Thymus (tissue), 14 donors: ENCODE results near the gene GPAT2. TPM values are rescaled to one million over a fixed set of nuclear protein-coding genes. Genes with fewer than 3 reads are reported as not detected.
"Not testable (repeated sequence)": the region's sequence is repeated elsewhere in the genome, so short reads cannot be mapped to it uniquely, and the experiment has no call there.

ENCODE experiments used
- DNase-seq, 9 donors: peaks; one replicate each; pipeline ENCODE4 v3.0.0-alpha.2; 2013; ENCODE audit warnings: low spot score in 9 of 9, low read depth in 6 of 9, missing footprints in 1 of 9
- H3K27ac ChIP-seq, 2 donors: one replicate each; pipeline ENCODE4 v1.5.1; 2013; ENCODE audit warnings: control low read depth in 1 of 2, low read depth in 1 of 2, low read length in 1 of 2, mild to moderate bottlenecking in 1 of 2, moderate library complexity in 1 of 2
- H3K27me3 ChIP-seq, 2 donors: one replicate each; pipeline ENCODE4 v1.5.1; 2013; ENCODE audit warnings: low read length in 1 of 2; ENCODE audit not compliant: control insufficient read depth in 2 of 2, insufficient read depth in 1 of 2
- H3K36me3 ChIP-seq, 2 donors: one replicate each; pipeline ENCODE4 v1.5.1; 2013; ENCODE audit warnings: low read length in 1 of 2, mild to moderate bottlenecking in 1 of 2, moderate library complexity in 1 of 2; ENCODE audit not compliant: control insufficient read depth in 2 of 2, insufficient read depth in 2 of 2
- H3K4me1 ChIP-seq, 2 donors: one replicate each; pipeline ENCODE4 v1.5.1; 2013; ENCODE audit warnings: low read length in 2 of 2; ENCODE audit not compliant: control insufficient read depth in 2 of 2, insufficient read depth in 2 of 2
- H3K4me3 ChIP-seq, 2 donors: one replicate each; pipeline ENCODE4 v1.5.1; 2013; ENCODE audit warnings: low read length in 2 of 2, control low read depth in 1 of 2, mild to moderate bottlenecking in 1 of 2
- H3K9me3 ChIP-seq, 2 donors: one replicate each; pipeline ENCODE4 v1.5.1; 2013; ENCODE audit warnings: low read length in 1 of 2, mild to moderate bottlenecking in 1 of 2; ENCODE audit not compliant: control insufficient read depth in 2 of 2, insufficient read depth in 1 of 2
- WGBS: extraction: QIAGEN DNeasy Blood & Tissue Kit; methylation state at CpG from one replicate; pipeline ENCODE4 v1.1.7; 2013; 5-methylcytosine and 5-hydroxymethylcytosine counted together
- long read RNA-seq, 10 donors: transcript quantifications; one replicate each; lab custom pipeline, GENCODE V29; 2026
- polyA plus RNA-seq: library from polyadenylated mRNA; stranded (reverse); fragments of 200-250 nt; gene quantifications from one replicate; pipeline ENCODE4 v1.2.3, GENCODE V29; 2013
- total RNA-seq: library from RNA; stranded (reverse); fragments of 120-200 nt; gene quantifications from one replicate; pipeline ENCODE4 v1.2.4, GENCODE V29; 2013
- donor health status: healthy.

The GPAT2 gene, protein sequence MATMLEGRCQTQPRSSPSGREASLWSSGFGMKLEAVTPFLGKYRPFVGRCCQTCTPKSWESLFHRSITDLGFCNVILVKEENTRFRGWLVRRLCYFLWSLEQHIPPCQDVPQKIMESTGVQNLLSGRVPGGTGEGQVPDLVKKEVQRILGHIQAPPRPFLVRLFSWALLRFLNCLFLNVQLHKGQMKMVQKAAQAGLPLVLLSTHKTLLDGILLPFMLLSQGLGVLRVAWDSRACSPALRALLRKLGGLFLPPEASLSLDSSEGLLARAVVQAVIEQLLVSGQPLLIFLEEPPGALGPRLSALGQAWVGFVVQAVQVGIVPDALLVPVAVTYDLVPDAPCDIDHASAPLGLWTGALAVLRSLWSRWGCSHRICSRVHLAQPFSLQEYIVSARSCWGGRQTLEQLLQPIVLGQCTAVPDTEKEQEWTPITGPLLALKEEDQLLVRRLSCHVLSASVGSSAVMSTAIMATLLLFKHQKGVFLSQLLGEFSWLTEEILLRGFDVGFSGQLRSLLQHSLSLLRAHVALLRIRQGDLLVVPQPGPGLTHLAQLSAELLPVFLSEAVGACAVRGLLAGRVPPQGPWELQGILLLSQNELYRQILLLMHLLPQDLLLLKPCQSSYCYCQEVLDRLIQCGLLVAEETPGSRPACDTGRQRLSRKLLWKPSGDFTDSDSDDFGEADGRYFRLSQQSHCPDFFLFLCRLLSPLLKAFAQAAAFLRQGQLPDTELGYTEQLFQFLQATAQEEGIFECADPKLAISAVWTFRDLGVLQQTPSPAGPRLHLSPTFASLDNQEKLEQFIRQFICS
- total RNA-seq = 0.38 TPM
- 3.4 TPM for polyA plus RNA-seq
- long read RNA-seq, donor 1 = 0 reads
- long read RNA-seq, donor 2 = 0 reads
- long read RNA-seq, donor 3 = 0 reads
- long read RNA-seq, donor 4 = 0 reads
- long read RNA-seq, donor 5 = 0 reads
- long read RNA-seq, donor 6 = 0 reads
- long read RNA-seq, donor 7 = 0 reads
- long read RNA-seq, donor 8 = 0 reads
- long read RNA-seq, donor 9 = 0 reads
- long read RNA-seq, donor 10 = 0 reads

DNA sequence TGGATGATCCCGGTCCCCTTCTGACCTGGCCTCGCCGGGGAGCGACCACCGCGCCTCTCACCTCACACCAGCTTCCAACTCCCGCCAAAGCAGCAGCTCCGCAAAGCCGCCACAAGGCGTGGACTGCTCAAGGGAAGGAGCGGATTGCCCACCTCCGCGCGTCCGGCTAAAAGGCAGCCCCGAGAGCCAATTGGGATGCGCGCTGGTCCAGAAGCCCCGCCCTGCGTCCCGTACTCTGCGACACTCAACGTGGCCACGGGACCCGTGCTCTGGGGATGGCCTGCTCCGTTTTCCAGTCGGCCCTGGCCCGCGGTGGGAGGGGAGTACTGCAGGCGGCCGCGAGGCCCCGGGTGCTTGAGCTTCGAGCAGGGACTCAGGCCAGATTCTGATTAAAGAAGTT, at the start of gene GPAT2:
GPAT2 (minus strand) TSS at position 125 of the 400 bp plus-strand sequence. CDS start 2,557 bp downstream, outside the sequence.
- not testable (repeated sequence) for H3K36me3 ChIP-seq, H3K27me3 ChIP-seq, H3K4me1 ChIP-seq, H3K27ac ChIP-seq, H3K4me3 ChIP-seq, H3K9me3 ChIP-seq, DNase-seq
- WGBS = no CpG with 5 or more reads among the region's 34 CpGs

DNA sequence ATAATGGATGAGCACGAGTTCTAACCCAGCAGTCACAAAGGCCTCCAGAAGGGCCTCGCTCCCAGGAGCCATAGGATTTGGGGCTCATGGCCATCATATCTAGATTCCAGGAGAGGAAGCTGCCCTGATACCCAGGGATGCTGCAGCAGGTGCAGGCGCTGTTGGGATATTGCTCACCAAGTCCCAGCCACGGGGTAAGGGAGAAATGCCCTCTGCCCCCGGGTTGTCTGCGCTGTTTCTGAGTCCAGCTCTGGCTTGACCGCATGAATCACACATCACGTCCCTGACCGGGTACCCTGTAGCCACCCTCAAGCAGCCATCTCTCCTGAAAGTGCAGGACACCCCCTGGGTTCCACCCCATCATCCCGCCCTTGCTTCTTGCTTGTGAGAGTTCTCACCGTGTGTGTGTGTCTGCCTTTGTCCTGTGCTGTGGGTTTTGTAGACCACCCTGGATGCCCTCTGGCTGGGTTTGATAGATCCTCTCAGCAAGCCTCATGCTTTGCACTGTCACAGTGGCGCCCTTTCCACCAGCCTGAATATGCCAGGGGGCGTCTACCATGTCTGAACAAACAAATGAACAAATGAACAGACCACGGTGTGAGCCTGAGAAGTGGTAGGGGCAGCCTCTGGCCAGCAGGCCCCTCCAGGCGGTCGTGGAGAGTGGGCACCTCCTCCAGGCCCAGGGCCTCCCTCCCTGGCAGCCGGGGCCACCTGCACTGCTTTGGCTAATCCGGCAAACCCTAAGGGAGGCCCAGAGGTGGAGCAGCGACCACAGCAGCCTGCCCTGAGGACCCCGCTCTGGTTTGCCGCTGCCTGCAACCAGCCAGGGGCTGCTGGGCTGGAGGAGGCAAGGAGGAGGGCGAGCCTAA, 49.5 kb upstream of the GPAT2 start:
- no peak for DNase-seq
- no peak overlapping the region for H3K27ac ChIP-seq
- WGBS = 95% methylated on average over 22 of the region's 22 CpGs
- no peak overlapping the region for H3K4me3 ChIP-seq
- H3K27me3 ChIP-seq = no peaks in the 10 kb centered on the region
- no peaks in the 10 kb centered on the region for H3K36me3 ChIP-seq
- no peaks in the 10 kb centered on the region for H3K4me1 ChIP-seq
- no peaks in the 10 kb centered on the region for H3K9me3 ChIP-seq

DNA sequence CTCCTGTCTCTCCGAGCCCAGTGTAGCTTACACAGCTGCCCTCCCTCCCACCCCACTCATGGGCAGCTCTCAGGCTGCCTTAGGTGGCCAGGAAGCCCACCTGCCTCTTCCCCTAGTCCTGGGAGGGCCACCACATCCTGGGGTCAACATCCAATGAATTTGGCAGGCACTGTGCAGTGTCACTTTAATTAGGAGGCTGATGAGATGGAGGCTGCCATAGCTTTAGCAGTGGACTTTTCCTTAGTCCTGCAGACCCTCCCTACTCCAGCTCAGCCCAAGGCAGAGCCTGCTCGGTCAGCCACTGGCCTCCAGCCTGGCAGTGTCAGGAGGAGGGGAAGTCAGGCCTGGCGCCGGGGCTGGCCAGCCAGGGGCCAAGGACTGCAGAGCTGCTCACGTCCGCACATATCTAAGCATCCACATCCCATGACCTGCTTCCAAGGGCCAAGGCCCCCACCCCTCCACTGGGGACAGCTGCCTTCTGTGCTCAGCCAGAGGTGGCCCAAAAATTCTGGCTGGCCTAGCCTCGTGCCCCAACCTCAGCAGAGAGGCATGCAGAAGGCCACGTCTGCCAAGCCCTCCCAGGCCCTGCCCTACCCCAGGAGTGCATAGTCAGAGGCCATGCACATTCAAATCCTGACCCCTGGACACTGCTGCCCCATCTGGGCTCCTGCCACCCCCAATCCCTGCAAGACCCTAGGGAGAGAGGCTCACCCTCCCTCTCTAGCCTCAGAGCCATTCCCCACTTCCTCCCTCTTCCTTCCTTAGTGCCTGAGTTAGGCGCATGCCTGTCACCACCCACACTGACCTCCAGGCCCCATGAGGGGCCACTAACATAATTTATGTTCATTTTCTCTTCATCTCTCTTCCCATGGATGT, 48.6 kb upstream of the GPAT2 start:
- no peak for DNase-seq
- Histone ChIP-seq H3K9me3 (no peaks in the 10 kb centered on the region), H3K27ac (no peak overlapping the region), H3K4me3 (no peak overlapping the region), H3K27me3 (no peaks in the 10 kb centered on the region), H3K4me1 (no peaks in the 10 kb centered on the region), H3K36me3 (no peaks in the 10 kb centered on the region)
- 92% methylated on average over 9 of the region's 9 CpGs for WGBS

DNA sequence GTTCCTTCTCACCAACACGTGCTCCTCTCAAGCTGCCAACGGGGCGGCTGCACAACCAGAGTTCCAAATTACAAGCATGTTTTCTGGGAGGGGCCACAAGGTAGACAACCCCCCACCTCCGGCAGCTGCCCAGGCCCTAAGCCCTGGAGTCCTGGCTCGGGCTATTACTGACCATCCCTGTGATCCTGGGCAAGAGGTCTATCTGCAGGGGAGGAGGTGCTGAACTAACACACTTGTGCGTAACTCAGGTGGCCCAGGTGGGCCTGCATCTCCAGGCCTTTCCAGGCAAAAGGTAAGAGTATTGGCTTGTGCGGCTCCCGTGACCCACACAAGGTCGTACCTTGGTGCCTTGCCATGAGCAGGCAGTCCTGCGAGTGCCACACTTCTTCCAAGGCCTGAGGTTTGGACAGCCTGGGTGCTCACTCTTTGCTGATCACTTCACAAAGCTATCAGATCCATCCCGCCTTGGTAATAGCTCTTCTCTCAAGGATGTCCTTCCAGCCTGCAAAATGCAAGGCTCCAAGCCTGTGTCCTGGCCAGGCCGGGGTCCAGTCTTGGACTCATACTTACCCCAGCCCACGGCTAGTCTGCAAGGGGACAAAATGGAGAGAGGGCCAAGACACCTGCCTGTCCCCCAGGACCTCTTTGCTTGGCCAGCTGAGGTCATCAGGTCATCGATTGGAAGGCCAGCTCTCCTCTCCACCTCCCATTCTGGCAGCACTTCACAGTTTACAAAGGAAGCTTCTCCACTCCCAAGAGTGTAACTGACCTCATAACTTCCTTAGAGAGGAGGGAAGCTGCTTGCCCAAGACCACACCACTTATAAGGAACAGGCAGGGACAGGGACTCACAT, 47.7 kb upstream of the GPAT2 start:
- DNase-seq = no peak
- no peaks in the 10 kb centered on the region for H3K4me1 ChIP-seq
- H3K27ac ChIP-seq = no peak overlapping the region
- H3K36me3 ChIP-seq = no peaks in the 10 kb centered on the region
- H3K27me3 ChIP-seq = no peaks in the 10 kb centered on the region
- H3K9me3 ChIP-seq = no peaks in the 10 kb centered on the region
- WGBS = 96% methylated on average over 14 of the region's 14 CpGs
- H3K4me3 ChIP-seq = no peak overlapping the region

DNA sequence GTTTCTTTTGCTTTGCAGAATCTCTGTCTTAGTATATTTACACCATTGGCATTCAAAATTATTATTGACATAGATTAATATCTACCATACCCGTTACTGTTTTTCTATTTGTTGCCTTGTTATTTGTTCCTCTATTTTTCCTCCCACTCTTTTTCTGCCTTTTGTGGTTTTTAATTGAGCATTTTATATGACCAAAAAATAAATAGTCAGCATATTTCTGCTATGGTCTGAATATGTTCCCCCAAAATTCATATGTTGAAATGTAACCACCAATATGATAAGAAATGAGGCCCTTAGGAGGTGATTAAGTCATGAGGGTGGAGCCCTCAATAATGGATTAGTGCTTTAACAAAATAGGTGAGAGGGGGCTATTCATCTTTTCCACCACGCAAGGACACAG, 46.3 kb upstream of the GPAT2 start:
- H3K9me3 ChIP-seq = no peaks in the 10 kb centered on the region
- no peaks in the 10 kb centered on the region for H3K4me1 ChIP-seq
- no peak overlapping the region for H3K4me3 ChIP-seq
- no peak overlapping the region for H3K27ac ChIP-seq
- no peaks in the 10 kb centered on the region for H3K27me3 ChIP-seq
- DNase-seq = no peak
- no peaks in the 10 kb centered on the region for H3K36me3 ChIP-seq
- 98% methylated on average over 2 of the region's 2 CpGs for WGBS

DNA sequence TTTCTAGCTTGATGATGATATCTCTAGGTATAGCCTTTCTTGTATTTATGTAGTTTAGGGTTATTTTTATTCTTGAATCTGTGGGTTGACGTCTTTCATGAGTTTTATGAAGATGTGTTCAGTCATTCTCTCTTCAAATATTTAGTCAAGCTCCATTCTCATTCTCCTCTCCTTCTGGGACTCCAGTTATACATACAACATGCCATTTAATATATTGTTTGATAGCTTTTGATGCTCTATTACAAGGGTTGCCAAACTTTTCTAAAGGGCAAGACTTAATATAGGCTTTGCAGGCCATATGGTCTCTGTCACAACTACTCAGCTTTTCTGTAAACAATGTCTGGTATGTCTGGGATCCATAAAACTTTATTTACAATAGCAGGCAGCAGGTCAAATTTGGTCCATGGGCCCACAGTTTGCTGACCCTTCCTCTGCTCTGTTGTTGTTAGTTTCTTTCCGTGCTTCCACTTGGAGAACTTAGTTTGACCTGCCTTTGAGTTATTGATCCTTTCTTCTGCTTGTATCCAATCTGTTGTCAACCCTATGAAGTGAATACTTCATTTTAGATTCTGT, 40.6 kb upstream of the GPAT2 start:
- Histone ChIP-seq H3K4me1 (no peaks in the 10 kb centered on the region), H3K27me3 (peaks cover 0 to 3% of the 10 kb centered on the region in 2 donors), H3K36me3 (no peaks in the 10 kb centered on the region), H3K27ac (no peak overlapping the region), H3K9me3 (no peaks in the 10 kb centered on the region), H3K4me3 (no peak overlapping the region)
- 93% methylated on average over 2 of the region's 2 CpGs for WGBS
- no peak for DNase-seq

DNA sequence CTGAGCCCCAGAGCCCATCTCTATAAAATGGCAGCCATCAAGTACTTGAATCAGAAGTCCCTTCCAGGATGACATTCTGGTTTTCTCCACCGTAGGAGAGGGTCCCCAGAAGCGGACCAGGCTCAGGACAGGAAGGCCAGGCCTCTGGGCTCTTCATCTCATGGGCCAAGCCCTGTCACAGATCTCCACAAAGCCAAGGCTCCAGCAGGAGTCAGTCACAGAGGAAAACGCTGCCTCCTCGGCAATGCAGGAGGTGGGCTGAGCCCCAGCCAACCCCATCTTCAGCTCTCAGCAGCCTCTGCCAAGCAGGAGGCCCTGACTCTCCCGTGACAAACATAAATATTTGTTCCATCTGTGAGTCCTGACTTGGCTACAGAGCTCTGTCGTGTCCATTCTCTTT, 39.4 kb upstream of the GPAT2 start:
- DNase-seq = no peak
- no peak overlapping the region for H3K27ac ChIP-seq
- no peaks in the 10 kb centered on the region for H3K36me3 ChIP-seq
- H3K4me3 ChIP-seq = no peak overlapping the region
- peaks cover 0 to 3% of the 10 kb centered on the region in 2 donors for H3K27me3 ChIP-seq
- no peaks in the 10 kb centered on the region for H3K9me3 ChIP-seq
- 92% methylated on average over 6 of the region's 6 CpGs for WGBS
- H3K4me1 ChIP-seq = no peaks in the 10 kb centered on the region
